ENCODE data around the gene FOXP1.

FOXP1 gene

GRCh38 chr3:71285086-71285485 lies 298.4 kb downstream of the FOXP1 start:
- no peak overlapping the region for H3K4me3 ChIP-seq (ENCODE audit: low read length)
- DNase-seq (ENCODE audit: low read depth), result no peak

DNA sequence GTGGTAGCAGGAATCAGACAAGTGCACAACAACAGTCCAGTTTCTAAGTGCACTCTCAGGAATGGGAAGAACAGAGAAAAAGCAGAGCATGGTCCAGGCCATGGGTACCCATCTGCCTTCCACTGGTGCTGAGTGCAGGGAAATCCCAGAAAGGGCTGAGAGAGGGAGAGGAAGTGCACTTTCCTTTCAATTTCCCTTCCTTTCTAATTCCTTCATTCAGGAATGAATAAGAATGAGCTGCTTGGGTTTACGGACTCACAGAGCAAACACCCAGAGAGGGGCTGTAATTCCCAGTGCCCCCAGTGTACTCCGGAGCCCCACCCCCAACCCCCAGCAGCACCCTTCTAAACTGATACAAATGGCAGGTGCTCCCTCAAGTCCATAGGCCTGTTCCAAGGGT lies 300.6 kb downstream of the FOXP1 start:
- TF ChIP-seq, protein P1, sequence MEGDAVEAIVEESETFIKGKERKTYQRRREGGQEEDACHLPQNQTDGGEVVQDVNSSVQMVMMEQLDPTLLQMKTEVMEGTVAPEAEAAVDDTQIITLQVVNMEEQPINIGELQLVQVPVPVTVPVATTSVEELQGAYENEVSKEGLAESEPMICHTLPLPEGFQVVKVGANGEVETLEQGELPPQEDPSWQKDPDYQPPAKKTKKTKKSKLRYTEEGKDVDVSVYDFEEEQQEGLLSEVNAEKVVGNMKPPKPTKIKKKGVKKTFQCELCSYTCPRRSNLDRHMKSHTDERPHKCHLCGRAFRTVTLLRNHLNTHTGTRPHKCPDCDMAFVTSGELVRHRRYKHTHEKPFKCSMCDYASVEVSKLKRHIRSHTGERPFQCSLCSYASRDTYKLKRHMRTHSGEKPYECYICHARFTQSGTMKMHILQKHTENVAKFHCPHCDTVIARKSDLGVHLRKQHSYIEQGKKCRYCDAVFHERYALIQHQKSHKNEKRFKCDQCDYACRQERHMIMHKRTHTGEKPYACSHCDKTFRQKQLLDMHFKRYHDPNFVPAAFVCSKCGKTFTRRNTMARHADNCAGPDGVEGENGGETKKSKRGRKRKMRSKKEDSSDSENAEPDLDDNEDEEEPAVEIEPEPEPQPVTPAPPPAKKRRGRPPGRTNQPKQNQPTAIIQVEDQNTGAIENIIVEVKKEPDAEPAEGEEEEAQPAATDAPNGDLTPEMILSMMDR (IDR thresholded peaks at IDR 0.05; ENCODE audit: insufficient read depth, low read depth, low read length, missing control alignments), result no peak
- no peak for DNase-seq (ENCODE audit: low read depth)
- H3K4me3 ChIP-seq (ENCODE audit: low read length), result no peak overlapping the region

More at GRCh38 chr3:71285086-71285485, 298.4 kb downstream of the FOXP1 start:
- TF ChIP-seq, protein P1 (IDR thresholded peaks at IDR 0.05; ENCODE audit: insufficient read depth, low read depth, low read length, missing control alignments), result no peak

DNA sequence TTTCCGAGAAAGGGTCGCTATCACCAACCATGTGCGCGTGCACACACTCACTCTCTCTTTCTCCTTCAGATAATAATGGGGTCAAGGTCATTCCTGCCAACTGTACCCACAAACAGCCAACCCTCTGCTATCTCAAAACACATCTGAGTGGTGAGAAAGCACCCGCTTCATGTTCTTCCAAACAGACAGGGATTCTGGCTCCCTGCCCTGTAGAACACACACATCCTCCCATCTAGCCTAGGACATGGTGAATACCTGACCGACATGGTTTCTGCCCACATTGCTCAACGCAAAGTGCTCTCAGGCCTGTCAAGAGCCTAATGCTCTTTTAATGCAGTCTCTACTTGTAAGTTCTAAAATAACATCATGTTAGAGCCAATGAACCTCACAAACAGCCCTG lies 302.2 kb downstream of the FOXP1 start:
- no peak for DNase-seq (ENCODE audit: low read depth)
- TF ChIP-seq, protein P1 (IDR thresholded peaks at IDR 0.05; ENCODE audit: insufficient read depth, low read depth, low read length, missing control alignments), result no peak

GRCh38 chr3:71277341-71277740 lies 306.2 kb downstream of the FOXP1 start:
- TF ChIP-seq, protein P1 (IDR thresholded peaks at IDR 0.05; ENCODE audit: insufficient read depth, low read depth, low read length, missing control alignments), result no peak
- DNase-seq (ENCODE audit: low read depth), result no peak
- H3K4me3 ChIP-seq (ENCODE audit: low read length), result no peak overlapping the region

More for the DNA sequence above, 302.2 kb downstream of the FOXP1 start:
- no peak overlapping the region for H3K4me3 ChIP-seq (ENCODE audit: low read length)

DNA sequence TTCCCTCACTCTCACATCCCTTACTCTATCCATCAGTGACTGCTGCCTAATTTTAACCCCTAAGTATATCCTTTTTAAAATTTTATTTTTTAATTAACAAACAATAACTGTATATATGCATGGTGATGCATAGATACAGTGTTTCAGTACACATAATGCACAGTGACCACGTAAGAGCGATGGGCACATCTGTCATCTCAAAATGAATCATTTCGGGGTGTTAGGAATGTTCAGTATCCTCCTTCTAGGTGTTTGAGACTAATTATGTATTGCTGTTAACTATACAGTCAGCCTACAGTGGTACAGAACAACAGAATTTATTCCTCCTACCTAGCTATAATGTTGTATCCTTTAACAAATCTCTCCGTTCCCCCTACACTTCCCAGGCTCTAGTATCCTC lies 307.0 kb downstream of the FOXP1 start:
- TF ChIP-seq, protein P1 (IDR thresholded peaks at IDR 0.05; ENCODE audit: insufficient read depth, low read depth, low read length, missing control alignments), result no peak
- DNase-seq (ENCODE audit: low read depth), result no peak

DNA sequence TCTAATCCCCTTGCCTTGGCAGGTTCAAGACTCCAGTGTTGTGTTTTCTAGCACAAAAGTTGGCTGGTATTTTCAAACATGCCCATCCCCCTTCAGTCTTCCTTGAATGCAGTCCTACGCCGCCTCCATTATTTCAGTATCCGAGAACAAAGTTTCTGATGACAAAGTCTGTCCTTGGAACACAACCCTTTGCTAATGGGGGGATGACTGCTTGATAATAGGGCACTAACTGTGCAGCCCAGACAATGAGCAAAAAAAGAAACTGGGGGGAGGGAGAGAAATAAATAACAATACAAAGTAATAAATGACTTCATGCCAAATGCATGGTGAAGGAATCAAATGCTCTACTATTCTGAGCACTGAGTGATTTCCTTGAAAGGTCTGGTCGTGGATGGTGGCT lies 310.1 kb downstream of the FOXP1 start:
- no peak overlapping the region for H3K4me3 ChIP-seq (ENCODE audit: low read length)
- DNase-seq (ENCODE audit: low read depth), result no peak
- TF ChIP-seq, protein P1 (IDR thresholded peaks at IDR 0.05; ENCODE audit: insufficient read depth, low read depth, low read length, missing control alignments), result no peak

More for the DNA sequence above, 307.0 kb downstream of the FOXP1 start:
- H3K4me3 ChIP-seq (ENCODE audit: low read length), result no peak overlapping the region

GRCh38 chr3:71271596-71271995 lies 311.9 kb downstream of the FOXP1 start:
- no peak for DNase-seq (ENCODE audit: low read depth)
- TF ChIP-seq, protein P1 (IDR thresholded peaks at IDR 0.05; ENCODE audit: insufficient read depth, low read depth, low read length, missing control alignments), result no peak
- no peak overlapping the region for H3K4me3 ChIP-seq (ENCODE audit: low read length)

Measured in epithelial cell of esophagus (primary cell).